SK-N-SH treated with all-trans-retinoic acid at 6 μM for 48 hours (cell line): Measurements from ENCODE around the gene SEPTIN8.

Source experiments
- ARNTL ChIP-seq: fragments of 450-650 bp; formaldehyde crosslinking; IDR thresholded peaks from 2 replicates; pipeline ENCODE4 v1.5.0; 2020; ENCODE audit warnings: low read depth, mild to moderate bottlenecking, moderate library complexity, borderline replicate concordance
- OSR1 ChIP-seq: fragments of 250-450 bp; sonication (Bioruptor Pico); IDR thresholded peaks from 2 replicates; pipeline ENCODE4 v1.8.0; 2022; ENCODE audit warnings: moderate library complexity, mild to moderate bottlenecking, inconsistent platforms
- PPARA ChIP-seq: fragments of 250-450 bp; sonication (Bioruptor Pico); IDR thresholded peaks from 2 replicates; pipeline ENCODE4 v1.5.0; 2020; ENCODE audit warnings: mild to moderate bottlenecking, borderline replicate concordance
- ZNF565 ChIP-seq: fragments of 450-650 bp; formaldehyde crosslinking; conservative IDR thresholded peaks from 2 replicates; pipeline ENCODE4 v1.5.0; 2020; ENCODE audit warnings: low read depth, mild to moderate bottlenecking, moderate library complexity
- ZNF8 ChIP-seq: fragments of 450-650 bp; formaldehyde crosslinking; IDR thresholded peaks from 2 replicates; pipeline ENCODE4 v1.5.0; 2020; ENCODE audit warnings: mild to moderate bottlenecking, moderate library complexity
- TF ChIP-seq, protein P1 (sequence below): fragments of 250-450 bp; sonication (Bioruptor Pico); IDR thresholded peaks from 2 replicates; pipeline ENCODE4 v1.5.0; 2020; ENCODE audit warnings: mild to moderate bottlenecking, moderate library complexity
- TF ChIP-seq, protein P2 (sequence below): fragments of 250-450 bp; sonication (Bioruptor Pico); IDR thresholded peaks from 2 replicates; pipeline ENCODE4 v1.8.0; 2021; ENCODE audit warnings: low read depth, mild to moderate bottlenecking, moderate library complexity, borderline replicate concordance
- TF ChIP-seq, protein P3 (sequence below): fragments of 250-450 bp; sonication (Bioruptor Pico); IDR thresholded peaks from 2 replicates; pipeline ENCODE4 v1.8.0; 2020; ENCODE audit warnings: mild to moderate bottlenecking, moderate library complexity, borderline replicate concordance

DNA sequence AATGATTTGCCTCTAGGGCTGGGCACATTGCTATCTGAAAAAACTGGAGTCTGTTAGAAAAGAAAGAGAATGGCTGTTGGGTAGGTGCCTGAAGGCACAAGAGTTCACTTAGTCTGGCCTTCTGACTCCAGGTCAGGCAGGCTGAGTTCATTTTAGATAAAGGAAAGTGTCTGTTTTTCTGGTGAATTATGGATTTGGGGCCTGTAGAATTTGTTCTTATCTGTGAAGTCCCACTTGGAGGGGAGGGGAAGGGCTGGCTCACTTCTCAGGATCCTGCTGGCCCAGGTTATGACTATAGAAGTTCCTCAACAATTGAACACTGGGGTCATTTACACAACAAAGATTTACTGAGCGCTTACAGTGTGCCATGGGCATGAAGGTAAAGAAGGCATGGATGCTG, 11.5 kb upstream of the SEPTIN8 start:
- TF ChIP-seq, protein P1, sequence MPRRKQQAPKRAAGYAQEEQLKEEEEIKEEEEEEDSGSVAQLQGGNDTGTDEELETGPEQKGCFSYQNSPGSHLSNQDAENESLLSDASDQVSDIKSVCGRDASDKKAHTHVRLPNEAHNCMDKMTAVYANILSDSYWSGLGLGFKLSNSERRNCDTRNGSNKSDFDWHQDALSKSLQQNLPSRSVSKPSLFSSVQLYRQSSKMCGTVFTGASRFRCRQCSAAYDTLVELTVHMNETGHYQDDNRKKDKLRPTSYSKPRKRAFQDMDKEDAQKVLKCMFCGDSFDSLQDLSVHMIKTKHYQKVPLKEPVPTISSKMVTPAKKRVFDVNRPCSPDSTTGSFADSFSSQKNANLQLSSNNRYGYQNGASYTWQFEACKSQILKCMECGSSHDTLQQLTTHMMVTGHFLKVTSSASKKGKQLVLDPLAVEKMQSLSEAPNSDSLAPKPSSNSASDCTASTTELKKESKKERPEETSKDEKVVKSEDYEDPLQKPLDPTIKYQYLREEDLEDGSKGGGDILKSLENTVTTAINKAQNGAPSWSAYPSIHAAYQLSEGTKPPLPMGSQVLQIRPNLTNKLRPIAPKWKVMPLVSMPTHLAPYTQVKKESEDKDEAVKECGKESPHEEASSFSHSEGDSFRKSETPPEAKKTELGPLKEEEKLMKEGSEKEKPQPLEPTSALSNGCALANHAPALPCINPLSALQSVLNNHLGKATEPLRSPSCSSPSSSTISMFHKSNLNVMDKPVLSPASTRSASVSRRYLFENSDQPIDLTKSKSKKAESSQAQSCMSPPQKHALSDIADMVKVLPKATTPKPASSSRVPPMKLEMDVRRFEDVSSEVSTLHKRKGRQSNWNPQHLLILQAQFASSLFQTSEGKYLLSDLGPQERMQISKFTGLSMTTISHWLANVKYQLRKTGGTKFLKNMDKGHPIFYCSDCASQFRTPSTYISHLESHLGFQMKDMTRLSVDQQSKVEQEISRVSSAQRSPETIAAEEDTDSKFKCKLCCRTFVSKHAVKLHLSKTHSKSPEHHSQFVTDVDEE = no peak
- TF ChIP-seq OSR1 (CRISPR knock-in tag) = no peak
- no peak for TF ChIP-seq PPARA
- TF ChIP-seq ZNF565 (CRISPR knock-in tag) = no peak
- TF ChIP-seq ZNF8 (CRISPR knock-in tag) = no peak
- TF ChIP-seq ARNTL (CRISPR knock-in tag) = no peak
- TF ChIP-seq, protein P2, sequence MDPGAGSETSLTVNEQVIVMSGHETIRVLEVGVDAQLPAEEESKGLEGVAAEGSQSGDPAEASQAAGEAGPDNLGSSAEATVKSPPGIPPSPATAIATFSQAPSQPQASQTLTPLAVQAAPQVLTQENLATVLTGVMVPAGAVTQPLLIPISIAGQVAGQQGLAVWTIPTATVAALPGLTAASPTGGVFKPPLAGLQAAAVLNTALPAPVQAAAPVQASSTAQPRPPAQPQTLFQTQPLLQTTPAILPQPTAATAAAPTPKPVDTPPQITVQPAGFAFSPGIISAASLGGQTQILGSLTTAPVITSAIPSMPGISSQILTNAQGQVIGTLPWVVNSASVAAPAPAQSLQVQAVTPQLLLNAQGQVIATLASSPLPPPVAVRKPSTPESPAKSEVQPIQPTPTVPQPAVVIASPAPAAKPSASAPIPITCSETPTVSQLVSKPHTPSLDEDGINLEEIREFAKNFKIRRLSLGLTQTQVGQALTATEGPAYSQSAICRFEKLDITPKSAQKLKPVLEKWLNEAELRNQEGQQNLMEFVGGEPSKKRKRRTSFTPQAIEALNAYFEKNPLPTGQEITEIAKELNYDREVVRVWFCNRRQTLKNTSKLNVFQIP (CRISPR knock-in tag) = no peak
- TF ChIP-seq, protein P3, sequence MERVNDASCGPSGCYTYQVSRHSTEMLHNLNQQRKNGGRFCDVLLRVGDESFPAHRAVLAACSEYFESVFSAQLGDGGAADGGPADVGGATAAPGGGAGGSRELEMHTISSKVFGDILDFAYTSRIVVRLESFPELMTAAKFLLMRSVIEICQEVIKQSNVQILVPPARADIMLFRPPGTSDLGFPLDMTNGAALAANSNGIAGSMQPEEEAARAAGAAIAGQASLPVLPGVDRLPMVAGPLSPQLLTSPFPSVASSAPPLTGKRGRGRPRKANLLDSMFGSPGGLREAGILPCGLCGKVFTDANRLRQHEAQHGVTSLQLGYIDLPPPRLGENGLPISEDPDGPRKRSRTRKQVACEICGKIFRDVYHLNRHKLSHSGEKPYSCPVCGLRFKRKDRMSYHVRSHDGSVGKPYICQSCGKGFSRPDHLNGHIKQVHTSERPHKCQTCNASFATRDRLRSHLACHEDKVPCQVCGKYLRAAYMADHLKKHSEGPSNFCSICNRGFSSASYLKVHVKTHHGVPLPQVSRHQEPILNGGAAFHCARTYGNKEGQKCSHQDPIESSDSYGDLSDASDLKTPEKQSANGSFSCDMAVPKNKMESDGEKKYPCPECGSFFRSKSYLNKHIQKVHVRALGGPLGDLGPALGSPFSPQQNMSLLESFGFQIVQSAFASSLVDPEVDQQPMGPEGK (CRISPR knock-in tag) = no peak
